H9 (cell line): ENCODE data around the gene HEATR1. TPM values are rescaled to one million over a fixed set of nuclear protein-coding genes. Genes with fewer than 3 reads are reported as not detected.

Experiments
- DNase-seq: peaks from one replicate; pipeline ENCODE4 v3.0.0-alpha.2; 2017
- H2AFZ ChIP-seq: one replicate; pipeline ENCODE4 v1.6.1; 2013; ENCODE audit warnings: mild to moderate bottlenecking, low read length, control low read depth, moderate library complexity
- H2AK5ac ChIP-seq: 2 replicates; pipeline ENCODE4 v1.6.1; 2013; ENCODE audit warnings: low read length, control low read depth, mixed read lengths; ENCODE audit not compliant: insufficient read length
- H2BK120ac ChIP-seq: one replicate; pipeline ENCODE4 v1.6.1; 2013; ENCODE audit warnings: low read depth, mild to moderate bottlenecking, low read length, control low read depth, inconsistent platforms; ENCODE audit not compliant: poor library complexity, severe bottlenecking
- H2BK12ac ChIP-seq: 2 replicates; pipeline ENCODE4 v1.6.1; 2013; ENCODE audit warnings: low read length, control low read depth, mixed read lengths, low read depth; ENCODE audit not compliant: insufficient read length
- H2BK15ac ChIP-seq: 2 replicates; pipeline ENCODE4 v1.6.1; 2013; ENCODE audit warnings: low read depth, low read length, control low read depth
- H2BK20ac ChIP-seq: one replicate; pipeline ENCODE4 v1.6.1; 2013; ENCODE audit warnings: low read depth, mild to moderate bottlenecking, low read length, control low read depth, inconsistent platforms; ENCODE audit not compliant: poor library complexity, severe bottlenecking
- H2BK5ac ChIP-seq: 2 replicates; pipeline ENCODE4 v1.6.1; 2013; ENCODE audit warnings: low read length, control low read depth, mixed read lengths; ENCODE audit not compliant: insufficient read length
- H3K14ac ChIP-seq: 2 replicates; pipeline ENCODE4 v1.6.1; 2013; ENCODE audit warnings: low read length, control low read depth; ENCODE audit not compliant: insufficient read depth
- H3K18ac ChIP-seq: 2 replicates; pipeline ENCODE4 v1.6.1; 2013; ENCODE audit warnings: low read depth, mild to moderate bottlenecking, mixed read lengths, low read length, control low read depth; ENCODE audit not compliant: insufficient read length
- H3K23ac ChIP-seq: 2 replicates; pipeline ENCODE4 v1.6.1; 2013; ENCODE audit warnings: low read length, control low read depth, mixed read lengths, low read depth; ENCODE audit not compliant: insufficient read length
- H3K23me2 ChIP-seq: 2 replicates; pipeline ENCODE4 v1.6.1; 2013; ENCODE audit warnings: low read depth, mild to moderate bottlenecking, mixed read lengths, low read length, control low read depth; ENCODE audit not compliant: insufficient read length, poor library complexity, severe bottlenecking
- H3K27ac ChIP-seq: 2 replicates; pipeline ENCODE4 v1.5.1; 2013; ENCODE audit warnings: low read length, control low read depth, mixed read lengths, low read depth; ENCODE audit not compliant: insufficient read length
- H3K27me3 ChIP-seq: 2 replicates; pipeline ENCODE4 v1.6.1; 2013; ENCODE audit warnings: low read length, control low read depth, inconsistent platforms; ENCODE audit not compliant: insufficient read depth
- H3K4ac ChIP-seq: 2 replicates; pipeline ENCODE4 v1.6.1; 2013; ENCODE audit warnings: low read depth, mild to moderate bottlenecking, control low read depth, inconsistent platforms, low read length, moderate library complexity
- H3K4me1 ChIP-seq: 2 replicates; pipeline ENCODE4 v1.6.1; 2013; ENCODE audit warnings: low read length, control low read depth, inconsistent platforms; ENCODE audit not compliant: insufficient read depth
- H3K4me2 ChIP-seq: 2 replicates; pipeline ENCODE4 v1.6.1; 2013; ENCODE audit warnings: low read length, control low read depth, mixed read lengths; ENCODE audit not compliant: insufficient read length, insufficient read depth
- H3K56ac ChIP-seq: 2 replicates; pipeline ENCODE4 v1.6.1; 2013; ENCODE audit warnings: low read depth, mild to moderate bottlenecking, mixed read lengths, low read length, control low read depth; ENCODE audit not compliant: insufficient read length
- H3K79me1 ChIP-seq: 2 replicates; pipeline ENCODE4 v1.6.1; 2013; ENCODE audit warnings: low read depth, mild to moderate bottlenecking, moderate library complexity, low read length, control low read depth, inconsistent platforms; ENCODE audit not compliant: insufficient read depth, poor library complexity, severe bottlenecking
- H3K79me2 ChIP-seq: 2 replicates; pipeline ENCODE4 v1.6.1; 2013; ENCODE audit warnings: low read length, control low read depth, inconsistent platforms; ENCODE audit not compliant: insufficient read depth
- H3K9ac ChIP-seq: 2 replicates; pipeline ENCODE4 v1.6.1; 2013; ENCODE audit warnings: low read length, control low read depth, mixed read lengths; ENCODE audit not compliant: insufficient read length; ENCODE audit errors: extremely low read depth
- H3K9me3 ChIP-seq: one replicate; pipeline ENCODE4 v1.6.1; 2013; ENCODE audit warnings: low read depth, low read length, inconsistent platforms; ENCODE audit not compliant: control insufficient read depth
- H3T11ph ChIP-seq: one replicate; pipeline ENCODE4 v1.6.1; 2013; ENCODE audit warnings: mild to moderate bottlenecking, low read length, control low read depth, inconsistent platforms
- H4K20me1 ChIP-seq: one replicate; pipeline ENCODE4 v1.6.1; 2013; ENCODE audit not compliant: control insufficient read depth, insufficient read length, insufficient read depth
- H4K5ac ChIP-seq: 2 replicates; pipeline ENCODE4 v1.6.1; 2013; ENCODE audit warnings: low read depth, mild to moderate bottlenecking, mixed read lengths, low read length, control low read depth; ENCODE audit not compliant: insufficient read length
- H4K8ac ChIP-seq: replicated peaks from 2 replicates; pipeline ENCODE4 v1.6.1; 2013; ENCODE audit warnings: low read length, control low read depth, mixed read lengths, low read depth; ENCODE audit not compliant: insufficient read length
- H4K91ac ChIP-seq: 2 replicates; pipeline ENCODE4 v1.6.1; 2013; ENCODE audit warnings: low read depth, mild to moderate bottlenecking, moderate library complexity, mixed read lengths, low read length, control low read depth; ENCODE audit not compliant: insufficient read length
- H3K27ac Mint-ChIP-seq, 3 experiments: 2 replicates in 2 of 3; 3 replicates in 1 of 3; pipeline ENCODE4 v1.8.0; 2020 to 2021; ENCODE audit warnings: mixed read lengths in 3 of 3, mild to moderate bottlenecking in 1 of 3, moderate library complexity in 1 of 3
- H3K27me3 Mint-ChIP-seq: 2 replicates; pipeline ENCODE4 v1.8.0; 2021; ENCODE audit warnings: low read depth, mild to moderate bottlenecking, moderate library complexity, mixed read lengths
- H3K36me3 Mint-ChIP-seq, 3 experiments: 2 replicates in 2 of 3; 3 replicates in 1 of 3; pipeline ENCODE4 v1.8.0; 2020 to 2021; ENCODE audit warnings: low read depth in 3 of 3, mixed read lengths in 3 of 3; ENCODE audit not compliant: insufficient read depth in 1 of 3
- H3K4me1 Mint-ChIP-seq, 2 experiments: 2 replicates each; pipeline ENCODE4 v1.8.0; 2020; ENCODE audit warnings: mixed read lengths in 2 of 2
- H3K4me3 Mint-ChIP-seq, 2 experiments: 2 replicates in 1 of 2; 3 replicates in 1 of 2; pipeline ENCODE4 v1.8.0; 2020 to 2021; ENCODE audit warnings: mild to moderate bottlenecking in 2 of 2, mixed read lengths in 2 of 2, moderate library complexity in 1 of 2
- H3K9me3 Mint-ChIP-seq, 2 experiments: 2 replicates in 1 of 2; 3 replicates in 1 of 2; pipeline ENCODE4 v1.8.0; 2020; ENCODE audit warnings: mild to moderate bottlenecking in 2 of 2, mixed read lengths in 2 of 2, moderate library complexity in 1 of 2
- WGBS: extraction: QIAGEN DNeasy Blood & Tissue Kit; methylation state at CpG from one replicate; pipeline ENCODE4 v1.1.7; 2013; ENCODE audit warnings: missing lambda C conversion rate, low lambda C conversion rate, mixed read lengths; ENCODE audit not compliant: insufficient read length; ENCODE audit errors: extremely low coverage; 5-methylcytosine and 5-hydroxymethylcytosine counted together
- total RNA-seq: library from RNA; stranded (reverse); gene quantifications from 2 replicates; pipeline ENCODE4 v1.2.1, GENCODE V29; 2021
- TF ChIP-seq, protein P1 (sequence below): fragments of 200-600 bp; sonication (generic); conservative IDR thresholded peaks from 3 replicates; pipeline ENCODE4 v1.8.0; 2021; ENCODE audit warnings: antibody characterized with exemption, mild to moderate bottlenecking

The HEATR1 gene
- total RNA-seq, 1 experiment from 2014 or later: 88.2 TPM

- Histone ChIP-seq H4K91ac (no peak overlapping the region), H3K9me3 (peaks cover 18% of the 10 kb centered on the region), H3K14ac (no peak overlapping the region), H4K5ac (no peak overlapping the region), H3T11ph (no peak overlapping the region), H3K79me2 (no peaks in the 10 kb centered on the region), H3K79me1 (no peaks in the 10 kb centered on the region), H3K4me1 (no peaks in the 10 kb centered on the region), H2BK5ac (no peak overlapping the region), H2BK20ac (no peak overlapping the region), H3K23ac (no peak overlapping the region), H2BK15ac (no peak overlapping the region), H3K4ac (no peak overlapping the region), H4K8ac (no peak overlapping the region), H2AK5ac (no peak overlapping the region), H3K56ac (no peak overlapping the region), H4K20me1 (no peaks in the 10 kb centered on the region), H3K9ac (no peak overlapping the region), H2BK120ac (no peak overlapping the region), H3K18ac (no peak overlapping the region), H3K27ac (no peak overlapping the region), H3K27me3 (no peaks in the 10 kb centered on the region), H2BK12ac (no peak overlapping the region), H3K4me2 (no peak overlapping the region), H3K23me2 (no peaks in the 10 kb centered on the region), H2AFZ (no peak overlapping the region)
- H3K27me3 Mint-ChIP-seq: peaks cover 2% of the 10 kb centered on the region; the same call in 1 of the 2 replicates
- H3K27ac Mint-ChIP-seq: no peak overlapping the region
- TF ChIP-seq, protein P1, sequence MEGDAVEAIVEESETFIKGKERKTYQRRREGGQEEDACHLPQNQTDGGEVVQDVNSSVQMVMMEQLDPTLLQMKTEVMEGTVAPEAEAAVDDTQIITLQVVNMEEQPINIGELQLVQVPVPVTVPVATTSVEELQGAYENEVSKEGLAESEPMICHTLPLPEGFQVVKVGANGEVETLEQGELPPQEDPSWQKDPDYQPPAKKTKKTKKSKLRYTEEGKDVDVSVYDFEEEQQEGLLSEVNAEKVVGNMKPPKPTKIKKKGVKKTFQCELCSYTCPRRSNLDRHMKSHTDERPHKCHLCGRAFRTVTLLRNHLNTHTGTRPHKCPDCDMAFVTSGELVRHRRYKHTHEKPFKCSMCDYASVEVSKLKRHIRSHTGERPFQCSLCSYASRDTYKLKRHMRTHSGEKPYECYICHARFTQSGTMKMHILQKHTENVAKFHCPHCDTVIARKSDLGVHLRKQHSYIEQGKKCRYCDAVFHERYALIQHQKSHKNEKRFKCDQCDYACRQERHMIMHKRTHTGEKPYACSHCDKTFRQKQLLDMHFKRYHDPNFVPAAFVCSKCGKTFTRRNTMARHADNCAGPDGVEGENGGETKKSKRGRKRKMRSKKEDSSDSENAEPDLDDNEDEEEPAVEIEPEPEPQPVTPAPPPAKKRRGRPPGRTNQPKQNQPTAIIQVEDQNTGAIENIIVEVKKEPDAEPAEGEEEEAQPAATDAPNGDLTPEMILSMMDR: no peak
- peaks cover 6 to 15% (median 14%) of the 10 kb centered on the region in 3 experiments; a peak in 6 of 7 replicates for H3K36me3 Mint-ChIP-seq
- DNase-seq: no peak
- H3K9me3 Mint-ChIP-seq: peaks cover 19 to 22% of the 10 kb centered on the region in 2 experiments
- H3K4me1 Mint-ChIP-seq: peaks cover 7 to 11% of the 10 kb centered on the region in 2 experiments
- H3K4me3 Mint-ChIP-seq: no peak overlapping the region
- no CpG with 5 or more reads among the region's 3 CpGs for WGBS
Observed at GRCh38 chr1:236622407-236622806, 18.1 kb upstream of the HEATR1 start.
